ENCODE results near the gene CHD2. TPM values are rescaled to one million over a fixed set of nuclear protein-coding genes. Genes with fewer than 3 reads are reported as not detected.

CHD2 gene
- total and polyA plus RNA-seq, 7 donors: 16.0 to 108 (median 75.9) TPM

DNA sequence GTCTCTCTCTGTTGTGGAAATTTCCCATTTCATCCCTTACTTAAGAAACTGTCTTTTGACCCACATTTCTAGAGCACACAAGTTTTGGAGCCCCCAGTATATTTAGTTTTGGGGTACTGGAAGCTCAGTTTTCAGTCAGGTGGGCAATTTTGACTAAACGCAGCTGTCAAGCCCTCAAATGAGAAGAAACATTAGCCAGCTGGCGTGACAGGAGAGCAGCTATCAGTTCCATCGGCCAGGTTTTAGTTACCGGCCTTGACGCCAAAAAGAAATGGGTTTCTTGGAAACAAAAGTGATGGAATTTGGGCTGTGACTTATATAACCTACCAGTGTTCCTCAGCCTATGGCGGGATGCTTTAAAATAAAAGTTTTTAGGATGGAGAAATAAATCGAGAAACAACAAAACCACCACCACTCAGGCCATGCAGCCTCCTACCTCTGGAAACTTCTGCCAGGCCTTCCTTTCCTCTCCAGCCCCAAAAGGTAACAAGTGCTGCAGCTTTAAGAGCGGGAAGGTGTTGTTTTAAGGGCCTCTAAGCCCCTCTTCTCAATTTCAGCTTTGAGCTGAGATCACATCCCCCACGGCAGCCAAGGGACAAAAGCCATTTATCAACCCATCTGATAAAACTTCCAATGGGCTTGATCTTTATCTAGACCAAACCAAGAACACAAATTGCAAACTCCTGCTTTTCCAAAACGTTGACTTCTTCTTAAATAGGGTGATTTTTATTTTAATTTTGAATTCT is 170.6 kb downstream of the CHD2 start:
- Histone ChIP-seq H3K36me3 (peaks cover 0 to 2% (median 0%) of the 10 kb centered on the region in 4 donors), H3K27ac (peak overlapping the region; percentile 96 to 98 (median 97)), H3K27me3 (no peaks in the 10 kb centered on the region), H3K9me3 (no peaks in the 10 kb centered on the region), H3K4me3 (peak overlapping the region; percentile 85 to 99 (median 88)), H3K4me1 (peaks cover 0 to 76% (median 66%) of the 10 kb centered on the region in 4 donors)
- intact Hi-C loops (cut with DNase I): loop anchor here (5.0 kb wide), 3 partner anchors 168 to 952 kb away; partner anchors contain the start of gene CHD2
- no peak for TF ChIP-seq POLR2AphosphoS5 (IDR thresholded peaks at IDR 0.05)
- TF ChIP-seq POLR2A (IDR thresholded peaks at IDR 0.05): no peak
- TF ChIP-seq EP300 (IDR thresholded peaks at IDR 0.05): no peak
- TF ChIP-seq, protein P1, sequence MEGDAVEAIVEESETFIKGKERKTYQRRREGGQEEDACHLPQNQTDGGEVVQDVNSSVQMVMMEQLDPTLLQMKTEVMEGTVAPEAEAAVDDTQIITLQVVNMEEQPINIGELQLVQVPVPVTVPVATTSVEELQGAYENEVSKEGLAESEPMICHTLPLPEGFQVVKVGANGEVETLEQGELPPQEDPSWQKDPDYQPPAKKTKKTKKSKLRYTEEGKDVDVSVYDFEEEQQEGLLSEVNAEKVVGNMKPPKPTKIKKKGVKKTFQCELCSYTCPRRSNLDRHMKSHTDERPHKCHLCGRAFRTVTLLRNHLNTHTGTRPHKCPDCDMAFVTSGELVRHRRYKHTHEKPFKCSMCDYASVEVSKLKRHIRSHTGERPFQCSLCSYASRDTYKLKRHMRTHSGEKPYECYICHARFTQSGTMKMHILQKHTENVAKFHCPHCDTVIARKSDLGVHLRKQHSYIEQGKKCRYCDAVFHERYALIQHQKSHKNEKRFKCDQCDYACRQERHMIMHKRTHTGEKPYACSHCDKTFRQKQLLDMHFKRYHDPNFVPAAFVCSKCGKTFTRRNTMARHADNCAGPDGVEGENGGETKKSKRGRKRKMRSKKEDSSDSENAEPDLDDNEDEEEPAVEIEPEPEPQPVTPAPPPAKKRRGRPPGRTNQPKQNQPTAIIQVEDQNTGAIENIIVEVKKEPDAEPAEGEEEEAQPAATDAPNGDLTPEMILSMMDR (IDR thresholded peaks at IDR 0.05): no peak
- no peak for DNase-seq
- 71 to 83% methylated on average over 10 of the region's 10 CpGs for WGBS, 2 donors

DNA sequence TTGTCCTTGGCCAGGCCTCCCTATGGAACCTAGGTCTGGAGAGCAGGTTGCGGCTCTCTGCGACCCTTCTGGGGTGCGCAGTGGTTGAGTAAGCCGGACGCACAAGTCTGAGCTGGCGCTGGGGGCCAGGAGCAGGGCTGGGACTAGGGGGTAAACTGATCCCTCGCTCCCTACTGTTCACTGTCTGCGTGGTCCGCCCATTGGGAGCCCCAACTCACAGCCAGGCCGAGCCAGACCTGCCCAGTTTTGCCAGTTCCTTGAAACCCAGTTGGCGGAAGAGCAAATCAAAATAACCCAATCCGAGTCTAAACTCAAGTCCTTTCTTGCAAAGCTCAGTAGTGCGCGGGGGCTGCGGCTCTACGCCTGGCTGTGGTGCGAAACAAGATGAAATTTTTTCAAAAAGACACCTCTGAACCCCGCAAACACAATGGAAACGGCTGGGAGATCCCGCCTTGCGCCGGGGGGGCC is 171.4 kb downstream of the CHD2 start:
- no peaks in the 10 kb centered on the region for H3K9me3 ChIP-seq
- intact Hi-C loops (cut with DNase I): loop anchor here (5.0 kb wide), 3 partner anchors 169 to 951 kb away; partner anchors contain the start of gene CHD2
- no peaks in the 10 kb centered on the region for H3K36me3 ChIP-seq
- DNase-seq: no peak
- H3K27ac ChIP-seq: peak overlapping the region; percentile 96 to 98 (median 97)
- H3K4me3 ChIP-seq: peak overlapping the region; percentile 85 to 99 (median 88)
- TF ChIP-seq, protein P1 (IDR thresholded peaks at IDR 0.05): no peak
- TF ChIP-seq POLR2A (IDR thresholded peaks at IDR 0.05): peak in 1 of 2 donors; percentile 32
- peak in 2 of 4 donors; percentile 7 to 52 for TF ChIP-seq POLR2AphosphoS5 (IDR thresholded peaks at IDR 0.05)
- no peak for TF ChIP-seq EP300 (IDR thresholded peaks at IDR 0.05)
- peaks cover 0 to 77% (median 60%) of the 10 kb centered on the region in 4 donors for H3K4me1 ChIP-seq
- H3K27me3 ChIP-seq: no peaks in the 10 kb centered on the region
- WGBS, 2 donors: 47 to 49% methylated on average over 22 of the region's 22 CpGs

DNA sequence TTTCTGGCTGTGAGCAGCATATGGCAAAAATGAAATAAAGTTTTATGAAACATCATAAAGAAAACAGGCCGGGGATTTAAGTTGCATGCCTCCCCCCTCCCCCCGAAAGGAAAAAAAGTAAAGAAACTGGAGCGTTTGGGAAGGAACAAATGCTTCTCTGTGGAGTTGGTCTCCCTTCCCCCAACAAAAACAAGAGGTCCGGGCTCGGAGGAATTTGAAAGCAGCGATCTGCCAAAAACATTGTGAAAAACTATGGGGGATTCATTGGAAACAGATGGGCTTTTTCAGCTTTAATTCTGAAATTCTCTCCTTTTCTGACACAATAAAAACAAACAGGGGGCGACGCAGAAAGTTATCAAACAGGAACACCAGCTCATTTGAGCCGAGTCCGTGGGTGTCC is 171.9 kb downstream of the CHD2 start:
- intact Hi-C loops (cut with DNase I): loop anchor here (2.0 to 5.0 kb wide), 4 partner anchors 43 to 950 kb away; partner anchors contain the start of gene CHD2
- DNase-seq: no peak
- peak overlapping the region; percentile 96 to 98 (median 97) for H3K27ac ChIP-seq
- WGBS, 2 donors: 1 to 2% methylated on average over 10 of the region's 10 CpGs
- H3K4me1 ChIP-seq: peaks cover 0 to 77% (median 59%) of the 10 kb centered on the region in 4 donors
- no peaks in the 10 kb centered on the region for H3K27me3 ChIP-seq
- TF ChIP-seq EP300 (IDR thresholded peaks at IDR 0.05) (no peak), POLR2AphosphoS5 (IDR thresholded peaks at IDR 0.05) (no peak), POLR2A (IDR thresholded peaks at IDR 0.05) (no peak)
- TF ChIP-seq, protein P1 (IDR thresholded peaks at IDR 0.05): no peak
- peak overlapping the region; percentile 85 to 99 (median 88) for H3K4me3 ChIP-seq
- no peaks in the 10 kb centered on the region for H3K36me3 ChIP-seq
- H3K9me3 ChIP-seq: no peaks in the 10 kb centered on the region

DNA sequence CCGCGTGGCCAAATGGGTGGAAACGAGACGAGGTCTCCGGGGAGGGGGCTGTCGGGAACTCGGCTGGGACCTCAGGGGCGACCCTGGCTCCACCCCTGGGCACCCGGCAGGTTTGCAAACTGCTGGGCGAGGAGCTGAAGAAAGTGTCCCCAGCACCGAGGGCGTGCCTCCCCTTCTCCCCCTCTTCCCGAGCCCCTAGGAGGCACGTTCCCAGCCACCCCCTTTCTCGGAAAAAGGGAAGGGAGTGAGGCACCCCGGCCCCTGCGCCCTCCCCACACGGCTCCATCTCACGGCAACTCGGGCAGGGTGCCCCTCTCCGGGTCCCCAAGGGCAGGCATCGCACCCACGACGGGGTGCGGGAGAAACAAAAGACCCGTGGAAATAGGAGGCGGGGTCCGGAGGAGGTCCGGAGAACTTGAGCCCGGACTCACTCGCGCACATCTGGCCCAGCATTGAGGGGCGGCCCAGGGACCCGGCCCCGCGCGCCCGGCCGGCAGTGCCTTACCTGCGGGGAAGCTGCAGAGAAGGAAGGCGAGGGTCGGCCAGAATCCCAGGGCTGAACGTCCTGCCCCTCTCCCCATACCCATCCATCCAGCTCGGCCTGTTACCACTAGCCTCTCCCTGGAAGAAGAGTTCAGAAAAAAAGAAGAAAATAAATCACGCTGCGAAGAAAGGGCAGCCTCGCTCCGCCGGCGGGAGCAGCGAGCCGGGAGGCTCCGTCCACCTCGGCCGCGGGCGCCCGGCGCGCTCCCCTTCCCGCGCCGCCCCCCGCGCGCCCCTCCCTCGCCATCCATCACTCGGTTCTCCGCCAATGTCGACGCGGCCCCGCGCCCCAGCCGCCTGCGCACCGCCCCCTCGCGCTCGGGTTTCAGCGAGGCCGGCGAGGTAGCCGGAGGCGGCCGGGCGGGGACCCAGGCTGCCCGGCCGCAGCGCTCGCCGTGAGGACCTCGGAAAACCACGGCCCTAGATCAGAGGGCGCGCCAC is 172.6 kb downstream of the CHD2 start:
- no peaks in the 10 kb centered on the region for H3K36me3 ChIP-seq
- TF ChIP-seq POLR2A (IDR thresholded peaks at IDR 0.05) (peak; percentile 33 to 41), POLR2AphosphoS5 (IDR thresholded peaks at IDR 0.05) (peak; percentile 79 to 97 (median 86)), EP300 (IDR thresholded peaks at IDR 0.05) (no peak)
- TF ChIP-seq, protein P1 (IDR thresholded peaks at IDR 0.05): no peak
- peaks cover 0 to 77% (median 59%) of the 10 kb centered on the region in 4 donors for H3K4me1 ChIP-seq
- intact Hi-C loops (cut with DNase I): loop anchor here (2.0 to 5.0 kb wide), 4 partner anchors 44 to 950 kb away; partner anchors contain the start of gene CHD2
- H3K27me3 ChIP-seq: no peaks in the 10 kb centered on the region
- peak; percentile 94 for DNase-seq
- WGBS, 2 donors: 1% methylated on average over 96 of the region's 96 CpGs
- H3K4me3 ChIP-seq: peak overlapping the region; percentile 85 to 99 (median 88)
- H3K27ac ChIP-seq: peak overlapping the region; percentile 96 to 98 (median 97)
- no peaks in the 10 kb centered on the region for H3K9me3 ChIP-seq

Data from sigmoid colon (tissue), 7 donors.